GM12878 (cell line): Measurements from ENCODE around the gene HSD17B1. TPM values are rescaled to one million over a fixed set of nuclear protein-coding genes. Genes with fewer than 3 reads are reported as not detected.

Experiments
- ATAC-seq: fragments of 200-7000 bp; cut with Tn5 transposase; 3 replicates; pipeline ENCODE4 v1.9.1; 2020; ENCODE audit warnings: mild to moderate bottlenecking, moderate library complexity
- BruUV-seq: library from RNA; stranded (reverse); fragments of 400-500 nt; replicated peaks from 2 replicates; lab custom pipeline; 2021; lab: Mats Ljungman, UMichigan
- CTCF ChIA-PET: fragments of 300-600 bp; sonication (Branson Sonifier 250); formaldehyde crosslinking; extraction: SDS; loops from one replicate; lab custom pipeline; 2021; ENCODE audit warnings: inconsistent platforms; lab: Yijun Ruan, JAX
- POLR2A ChIA-PET: fragments of 350-600 bp; formaldehyde crosslinking; extraction: SDS; loops from one replicate; lab custom pipeline; 2021; ENCODE audit warnings: inconsistent platforms; lab: Charles Lee
- RAD21 ChIA-PET: fragments of 300-600 bp; sonication (Branson Sonifier 250); formaldehyde crosslinking; loops from one replicate; lab custom pipeline; 2023; ENCODE audit warnings: antibody characterized with exemption; ENCODE audit not compliant: unreplicated experiment; lab: Charles Lee
- SMC1A ChIA-PET: fragments of 300-600 bp; sonication (Branson Sonifier 250); formaldehyde crosslinking; loops from one replicate; lab custom pipeline; 2023; ENCODE audit not compliant: unreplicated experiment, uncharacterized antibody; lab: Charles Lee
- DNase-seq: peaks from one replicate; pipeline ENCODE4 v3.0.0-alpha.2; 2011; ENCODE audit warnings: low read depth, low spot score
- FAIRE-seq: peaks from 3 replicates; lab custom pipeline; 2011; peaks lifted over from hg19 to GRCh38; lab: Jason Lieb, UNC
- H2AFZ ChIP-seq: 2 replicates; pipeline ENCODE4 v1.6.0; 2011; ENCODE audit warnings: low read depth, low read length, control low read depth; ENCODE audit not compliant: control insufficient read depth
- H3K27ac ChIP-seq: 2 replicates; pipeline ENCODE4 v1.5.1; 2011; ENCODE audit warnings: control low read depth; ENCODE audit not compliant: control insufficient read depth, insufficient read depth
- H3K27me3 ChIP-seq, 2 experiments: replicated peaks in 1 of 2; 2 replicates each; pipeline versions ENCODE4 v1.6.0 to v1.6.1; 2011; ENCODE audit warnings: low read length in 1 of 2; ENCODE audit not compliant: control insufficient read depth in 2 of 2, insufficient read depth in 2 of 2
- H3K36me3 ChIP-seq, 2 experiments: 2 replicates each; pipeline ENCODE4 v1.5.1; 2011; ENCODE audit warnings: low read length in 1 of 2; ENCODE audit not compliant: control insufficient read depth in 2 of 2, insufficient read depth in 2 of 2
- H3K4me1 ChIP-seq: 2 replicates; pipeline ENCODE4 v1.6.1; 2011; ENCODE audit warnings: mild to moderate bottlenecking, low read length, moderate library complexity, mixed read lengths; ENCODE audit not compliant: control insufficient read depth, insufficient read depth
- H3K4me2 ChIP-seq: 2 replicates; pipeline ENCODE4 v1.6.0; 2011; ENCODE audit warnings: control low read depth; ENCODE audit not compliant: control insufficient read depth, insufficient read depth
- H3K4me3 ChIP-seq: fragments of 200-600 bp; sonication (generic); 2 replicates; pipeline ENCODE4 v1.5.1; 2016
- H3K79me2 ChIP-seq: 2 replicates; pipeline ENCODE4 v1.6.0; 2011; ENCODE audit warnings: low read length; ENCODE audit not compliant: control insufficient read depth, insufficient read depth
- H3K9ac ChIP-seq: 2 replicates; pipeline ENCODE4 v1.8.0; 2011; ENCODE audit warnings: low read length, control low read depth, mixed read lengths; ENCODE audit not compliant: control insufficient read depth, insufficient read depth
- H3K9me3 ChIP-seq: replicated peaks from 3 replicates; pipeline ENCODE4 v1.5.1; 2011; ENCODE audit warnings: mild to moderate bottlenecking, low read length; ENCODE audit not compliant: control insufficient read depth, insufficient read depth
- H4K20me1 ChIP-seq: 2 replicates; pipeline ENCODE4 v1.6.0; 2011; ENCODE audit not compliant: control insufficient read depth, insufficient read depth
- BRCA1 ChIP-seq: IDR thresholded peaks from 2 replicates; pipeline ENCODE4 v1.6.1; 2011; ENCODE audit warnings: low read depth, low read length, improper control_type of control experiment
- CBX3 ChIP-seq: fragments of 200-600 bp; sonication (generic); IDR thresholded peaks from 2 replicates; pipeline ENCODE4 v1.6.1; 2016; ENCODE audit warnings: low read depth, borderline replicate concordance
- FOXM1 ChIP-seq: IDR thresholded peaks from 2 replicates; pipeline ENCODE4 v1.6.1; 2012; ENCODE audit warnings: low read depth, mild to moderate bottlenecking, inconsistent platforms, low read length, moderate library complexity
- KLF5 ChIP-seq: fragments of 450-650 bp; IDR thresholded peaks from 2 replicates; pipeline ENCODE4 v1.6.1; 2014; ENCODE audit warnings: mild to moderate bottlenecking; ENCODE audit not compliant: partially characterized antibody
- MYB ChIP-seq: fragments of 150-350 bp; IDR thresholded peaks from 2 replicates; pipeline ENCODE4 v1.6.1; 2014; ENCODE audit warnings: mild to moderate bottlenecking, low read depth, low read length, borderline replicate concordance
- NFYA ChIP-seq: IDR thresholded peaks from 2 replicates; pipeline ENCODE4 v1.6.1; 2011; ENCODE audit warnings: low read depth, mild to moderate bottlenecking, low read length, improper control_type of control experiment, borderline replicate concordance
- NFYB ChIP-seq: IDR thresholded peaks from 2 replicates; pipeline ENCODE4 v1.6.1; 2011; ENCODE audit warnings: low read depth, mild to moderate bottlenecking, low read length, improper control_type of control experiment, moderate library complexity; ENCODE audit not compliant: insufficient read depth
- PML ChIP-seq: IDR thresholded peaks from 2 replicates; pipeline ENCODE4 v1.6.1; 2012; ENCODE audit warnings: low read length, inconsistent platforms
- RBBP5 ChIP-seq: fragments of 200-600 bp; sonication (generic); conservative IDR thresholded peaks from 2 replicates; pipeline ENCODE4 v1.6.1; 2016
- ZNF622 ChIP-seq: fragments of 450-650 bp; IDR thresholded peaks from 2 replicates; pipeline ENCODE4 v1.6.1; 2017; ENCODE audit warnings: mild to moderate bottlenecking, inconsistent platforms
- WGBS: methylation state at CpG from one replicate; pipeline ENCODE4 v1.1.6; 2016; ENCODE audit warnings: low lambda C conversion rate; ENCODE audit not compliant: insufficient replicate concordance, insufficient coverage; ENCODE audit errors: missing lambda C conversion rate; 5-methylcytosine and 5-hydroxymethylcytosine counted together
- in situ Hi-C: fragments of 300-500 bp; cut with MboI; formaldehyde crosslinking; loops from 9 replicates; pipeline ENCODE4 v1.14.3; 2018; ENCODE audit warnings: mixed read lengths
- intact Hi-C: fragments of 100-400 bp; cut with micrococcal nuclease; formaldehyde crosslinking; loops from one replicate; pipeline ENCODE4 v1.14.2; 2022; ENCODE audit not compliant: unreplicated experiment
- polyA plus RNA-seq, 11 experiments: library from polyadenylated mRNA; depleted of rRNA in 4 of 11; unstranded in 6 of 11; stranded (reverse) in 5 of 11; fragments of >200 nt; fragmentation: Nextera tagmentation in 4 of 11; fragmentation: Illumina TruSeq in 1 of 11; extraction: Ambion mirVana in 4 of 11; extraction: Trizol in 1 of 11; gene quantifications; 1 replicate in 1 of 11; 2 replicates in 10 of 11; pipeline versions ENCODE4 v1.2.1 to v1.2.3, GENCODE V29; 2011 to 2016; ENCODE audit warnings: inconsistent platforms in 2 of 11, missing spikeins in 2 of 11, low read depth in 1 of 11
- total RNA-seq, 4 experiments: library from RNA; depleted of rRNA in 3 of 4; stranded (reverse); fragments of >200 nt in 3 of 4; fragmentation: Illumina TruSeq in 1 of 4; extraction: Trizol in 1 of 4; gene quantifications; 2 replicates each; pipeline versions ENCODE4 v1.2.1 to v1.2.3, GENCODE V29; 2013 to 2021

HSD17B1 gene
- total and polyA plus RNA-seq, 10 of the 15 experiments (the other 5 are each of a cell fraction or from before 2014, with no cell fraction given): 0.15 to 1.1 (median 0.42) TPM

- Histone ChIP-seq H3K9me3 (no peaks in the 10 kb centered on the region), H3K27ac (no peak overlapping the region), H3K79me2 (peaks cover 34% of the 10 kb centered on the region)
- whole genome bisulfite sequencing: 100% methylated on average over 3 of the region's 3 CpGs
- ChIA-PET SMC1A (interaction anchor here (0.6 kb wide), 1 partner anchor 133 kb away, joined by 3 read pairs; no protein-coding TSS in a partner anchor), CTCF (interaction anchor here (1.0 kb wide), 1 partner anchor 12 kb away, joined by 3 read pairs; no protein-coding TSS in a partner anchor)
- intact Hi-C loops (no loop called here), in situ Hi-C loops (no loop called here)
- no peak for TF ChIP-seq ZNF622
- TF ChIP-seq BRCA1: no peak
- no peak for TF ChIP-seq PML
- TF ChIP-seq NFYB: no peak
- TF ChIP-seq NFYA: no peak
- no peak for TF ChIP-seq CBX3
- TF ChIP-seq RBBP5: no peak
- no peak for TF ChIP-seq MYB
- TF ChIP-seq FOXM1: no peak
- TF ChIP-seq KLF5: no peak
- TF ChIP-seq, all 136 proteins: peak for 0
- DNase-seq (no peak), ATAC-seq (no peak), FAIRE-seq (no peak)
- H3K36me3 ChIP-seq: peaks cover 10 to 12% of the 10 kb centered on the region in 2 experiments; a peak in 3 of 4 replicates
- H2AFZ ChIP-seq: no peak overlapping the region
- H3K4me2 ChIP-seq: no peak overlapping the region
- peaks cover 17% of the 10 kb centered on the region for H3K4me1 ChIP-seq
- ChIA-PET RAD21 (no interaction called here), POLR2A (interaction anchor here (0.7 kb wide), 1 partner anchor 509 kb away, joined by 3 read pairs; no protein-coding TSS in a partner anchor)
- no peak overlapping the region for H3K4me3 ChIP-seq
- no peak overlapping the region for H3K9ac ChIP-seq
- BruUV-seq: no TSS peak
- no peaks in the 10 kb centered on the region for H3K27me3 ChIP-seq
- H4K20me1 ChIP-seq: no peaks in the 10 kb centered on the region
Measured at GRCh38 chr17:42560246-42560645, 7.5 kb downstream of the HSD17B1 start.
